ENCODE data around the gene JCHAIN.
A peak's percentile ranks its signal among the peaks of the same experiment; 100 is the strongest.
"Not testable (repeated sequence)": the region's sequence is repeated elsewhere in the genome, so short reads cannot be mapped to it uniquely, and the experiment has no call there.

The JCHAIN gene

GRCh38 chr4:70666369-70666768 is at the start of gene JCHAIN:
TSS of gene JCHAIN (minus strand) at chr4:70666508. CDS start at chr4:70666490, 18 bp downstream.
- no peak for DNase-seq

- DNase-seq: no peak
These were observed 48.8 kb upstream of the JCHAIN start for GRCh38 chr4:70715097-70715496.

GRCh38 chr4:70714079-70714887 is 48.0 kb upstream of the JCHAIN start:
- DNase-seq: no peak

GRCh38 chr4:70713453-70714078 is 47.3 kb upstream of the JCHAIN start:
- DNase-seq: no peak

GRCh38 chr4:70712604-70713452 is 46.5 kb upstream of the JCHAIN start:
- no peak for DNase-seq

GRCh38 chr4:70712150-70712549 is 45.8 kb upstream of the JCHAIN start:
- DNase-seq: no peak

- DNase-seq: no peak
These were observed 45.3 kb upstream of the JCHAIN start for GRCh38 chr4:70711599-70711998.

- no peak for DNase-seq
These were observed 43.4 kb upstream of the JCHAIN start for GRCh38 chr4:70709611-70710205.

GRCh38 chr4:70706516-70706915 is 40.2 kb upstream of the JCHAIN start:
- no peak for DNase-seq

GRCh38 chr4:70706044-70706461 is 39.7 kb upstream of the JCHAIN start:
- no peak for DNase-seq

GRCh38 chr4:70705183-70706043 is 39.1 kb upstream of the JCHAIN start:
- peak; percentile 84 for DNase-seq

GRCh38 chr4:70704931-70705182 is 38.5 kb upstream of the JCHAIN start:
- DNase-seq: no peak

- DNase-seq: peak; percentile 68
These were observed 38.1 kb upstream of the JCHAIN start for GRCh38 chr4:70704215-70704930.

- DNase-seq: no peak
These were observed 37.4 kb upstream of the JCHAIN start for GRCh38 chr4:70703619-70704214.

- DNase-seq: not testable (repeated sequence)
These were observed 36.3 kb upstream of the JCHAIN start for GRCh38 chr4:70702592-70702991.

- no peak for DNase-seq
These were observed 35.0 kb upstream of the JCHAIN start for GRCh38 chr4:70701271-70701670.

GRCh38 chr4:70700712-70701111 is 34.4 kb upstream of the JCHAIN start:
- no peak for DNase-seq

- DNase-seq: not testable (repeated sequence)
These were observed 32.1 kb upstream of the JCHAIN start for GRCh38 chr4:70698435-70698834.

- not testable (repeated sequence) for DNase-seq
These were observed 28.3 kb upstream of the JCHAIN start for GRCh38 chr4:70694633-70695032.

GRCh38 chr4:70691661-70692060 is 25.4 kb upstream of the JCHAIN start:
- DNase-seq: no peak

- DNase-seq: peak; percentile 46
These were observed 22.5 kb upstream of the JCHAIN start for GRCh38 chr4:70688795-70689231.
